ENCODE data around the gene VAV2. TPM values are rescaled to one million over a fixed set of nuclear protein-coding genes. Genes with fewer than 3 reads are reported as not detected.
A peak's percentile ranks its signal among the peaks of the same experiment; 100 is the strongest.

VAV2 gene
- 12.8 TPM for total RNA-seq (ENCODE audit: insufficient read depth, low replicate concordance)

- peak; percentile 69 for DNase-seq (ENCODE audit: low spot score)
These were observed at the start of gene VAV2 for GRCh38 chr9:133991964-133992779. Gene VAV2 (minus strand): TSS chr9:133992324. CDS start chr9:133992278, 46 bp downstream.

- no peak for DNase-seq (ENCODE audit: low spot score)
These were observed 49.5 kb upstream of the VAV2 start for GRCh38 chr9:134041649-134041962.

GRCh38 chr9:134040781-134041648, 48.9 kb upstream of the VAV2 start:
- no peak for DNase-seq (ENCODE audit: low spot score)

GRCh38 chr9:134040176-134040565, 48.0 kb upstream of the VAV2 start:
- DNase-seq (ENCODE audit: low spot score), result no peak

- no peak for DNase-seq (ENCODE audit: low spot score)
These were observed 47.5 kb upstream of the VAV2 start for GRCh38 chr9:134039386-134040175.

GRCh38 chr9:134037641-134038040, 45.5 kb upstream of the VAV2 start:
- DNase-seq (ENCODE audit: low spot score), result no peak

- DNase-seq (ENCODE audit: low spot score), result no peak
These were observed 44.0 kb upstream of the VAV2 start for GRCh38 chr9:134036130-134036529.

GRCh38 chr9:134035041-134036039, 43.2 kb upstream of the VAV2 start:
- DNase-seq (ENCODE audit: low spot score), result no peak

- DNase-seq (ENCODE audit: low spot score), result no peak
These were observed 42.3 kb upstream of the VAV2 start for GRCh38 chr9:134034215-134035040.

- no peak for DNase-seq (ENCODE audit: low spot score)
These were observed 41.5 kb upstream of the VAV2 start for GRCh38 chr9:134033516-134034214.

- DNase-seq (ENCODE audit: low spot score), result no peak
These were observed 40.5 kb upstream of the VAV2 start for GRCh38 chr9:134032456-134033222.

- DNase-seq (ENCODE audit: low spot score), result no peak
These were observed 39.7 kb upstream of the VAV2 start for GRCh38 chr9:134031783-134032182.

GRCh38 chr9:134030821-134031470, 38.8 kb upstream of the VAV2 start:
- no peak for DNase-seq (ENCODE audit: low spot score)

GRCh38 chr9:134029248-134030226, 37.4 kb upstream of the VAV2 start:
- no peak for DNase-seq (ENCODE audit: low spot score)

GRCh38 chr9:134028575-134029247, 36.6 kb upstream of the VAV2 start:
- no peak for DNase-seq (ENCODE audit: low spot score)

GRCh38 chr9:134028076-134028475, 36.0 kb upstream of the VAV2 start:
- no peak for DNase-seq (ENCODE audit: low spot score)
